ENCODE measurements around the gene MS4A4E.
"Not testable (repeated sequence)": the region's sequence is repeated elsewhere in the genome, so short reads cannot be mapped to it uniquely, and the experiment has no call there.

The MS4A4E gene

DNA sequence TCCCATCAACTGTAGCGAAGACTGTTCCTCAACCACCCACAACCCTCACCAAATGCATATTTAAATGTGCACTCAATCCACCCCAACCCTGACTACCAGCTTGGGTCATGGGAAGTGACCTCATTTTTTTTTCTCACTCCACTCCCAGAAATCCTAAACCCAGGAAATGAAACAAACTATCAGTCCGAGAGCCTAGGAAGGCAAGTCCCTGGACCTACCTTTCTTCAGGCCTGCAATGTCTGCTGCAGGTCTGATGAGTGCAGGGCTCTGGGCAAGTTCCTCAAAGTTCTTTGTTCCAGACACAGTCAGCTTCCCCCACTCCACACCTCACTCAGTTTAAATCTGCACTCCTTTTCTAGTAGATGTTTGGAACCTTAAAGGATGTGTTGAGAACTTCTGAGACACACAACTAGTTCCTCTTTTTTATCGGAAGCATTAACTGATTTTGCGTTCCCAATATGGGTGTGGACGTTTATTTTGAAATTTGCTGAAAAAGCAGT lies at the start of gene MS4A4E:
MS4A4E (minus strand) TSS at position 398 of the 500 bp plus-strand sequence. CDS start 13,082 bp downstream, outside the sequence.
- DNase-seq = no peak

DNA sequence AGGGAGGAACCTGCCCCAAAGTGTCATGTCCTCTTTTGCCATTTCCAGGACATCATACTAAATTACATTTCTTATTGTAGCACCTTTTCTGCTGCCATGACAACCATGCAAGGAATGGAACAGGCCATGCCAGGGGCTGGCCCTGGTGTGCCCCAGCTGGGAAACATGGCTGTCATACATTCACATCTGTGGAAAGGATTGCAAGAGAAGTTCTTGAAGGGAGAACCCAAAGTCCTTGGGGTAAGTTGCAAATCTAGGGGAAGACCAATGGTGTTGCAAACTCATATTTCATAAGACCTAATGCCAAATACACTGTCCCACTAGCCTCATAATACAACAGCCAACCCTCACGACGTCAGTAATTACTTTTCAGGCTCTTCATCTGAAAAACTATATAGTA lies 49.2 kb upstream of the MS4A4E start:
- no peak for DNase-seq

- DNase-seq = no peak
These were observed 45.6 kb upstream of the MS4A4E start for GRCh38 chr11:60288531-60288930.

DNA sequence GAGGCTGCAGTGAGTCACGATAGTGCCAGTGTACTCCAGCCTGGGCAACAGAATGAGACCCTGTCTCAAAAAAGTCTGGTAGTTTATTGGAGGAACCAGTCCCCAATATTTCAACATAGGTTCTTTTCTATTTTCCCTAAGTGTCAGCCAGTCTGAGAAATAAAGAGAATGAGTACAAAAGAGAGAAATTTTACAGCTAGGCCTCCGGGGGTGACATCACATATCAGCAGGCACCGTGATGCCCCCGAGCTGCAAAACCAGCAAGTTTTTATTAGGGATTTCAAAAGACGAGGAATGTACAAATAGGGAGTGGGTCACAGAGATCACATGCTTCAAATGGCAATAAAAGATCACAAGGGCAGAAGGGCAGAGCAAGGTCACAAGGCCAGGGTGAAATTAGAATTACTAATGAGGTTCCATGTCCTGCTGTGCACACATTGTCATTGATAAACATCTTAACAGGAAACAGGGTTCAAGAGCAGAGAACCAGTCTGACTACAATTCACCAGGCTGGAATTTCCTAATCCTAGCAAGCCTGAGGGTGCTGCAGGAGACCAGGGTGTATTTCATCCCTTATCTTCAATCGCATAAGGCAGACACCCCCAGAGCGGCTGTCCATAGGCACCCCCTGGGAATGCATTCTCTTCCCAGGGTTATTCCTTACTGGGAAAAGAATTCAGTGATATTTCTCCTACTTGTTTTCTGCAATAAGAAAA lies 42.6 kb upstream of the MS4A4E start:
- DNase-seq = not testable (repeated sequence)

DNA sequence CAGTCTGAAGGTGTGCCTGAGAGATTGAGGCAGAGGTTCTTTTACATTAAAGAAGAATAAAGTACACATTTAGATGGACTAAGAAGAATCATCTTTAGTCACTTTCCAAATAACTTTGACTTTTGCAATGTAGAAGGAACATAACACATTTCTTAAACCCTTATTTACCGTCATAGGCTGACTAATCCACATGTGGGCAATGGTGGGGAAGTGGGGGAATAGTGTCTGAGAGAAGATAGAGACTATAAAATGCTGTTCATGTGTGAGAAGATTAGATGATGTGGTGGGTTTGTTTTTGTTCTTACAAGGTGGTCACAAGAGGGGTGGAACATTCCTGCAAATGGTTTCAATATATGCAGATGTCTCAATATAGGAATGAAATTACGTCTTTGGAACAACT lies 39.3 kb upstream of the MS4A4E start:
- no peak for DNase-seq

GRCh38 chr11:60281485-60281884 lies 38.5 kb upstream of the MS4A4E start:
- no peak for DNase-seq

- no peak for DNase-seq
These were observed 37.5 kb upstream of the MS4A4E start, which contains the start of gene MS4A4A for GRCh38 chr11:60280412-60280811. Gene MS4A4A (plus strand): TSS chr11:60280666. CDS start chr11:60280676, 10 bp downstream.

- DNase-seq = no peak
These were observed 31.5 kb upstream of the MS4A4E start for GRCh38 chr11:60274416-60274815.

- DNase-seq = no peak
These were observed 22.7 kb upstream of the MS4A4E start for GRCh38 chr11:60265373-60266214.

DNA sequence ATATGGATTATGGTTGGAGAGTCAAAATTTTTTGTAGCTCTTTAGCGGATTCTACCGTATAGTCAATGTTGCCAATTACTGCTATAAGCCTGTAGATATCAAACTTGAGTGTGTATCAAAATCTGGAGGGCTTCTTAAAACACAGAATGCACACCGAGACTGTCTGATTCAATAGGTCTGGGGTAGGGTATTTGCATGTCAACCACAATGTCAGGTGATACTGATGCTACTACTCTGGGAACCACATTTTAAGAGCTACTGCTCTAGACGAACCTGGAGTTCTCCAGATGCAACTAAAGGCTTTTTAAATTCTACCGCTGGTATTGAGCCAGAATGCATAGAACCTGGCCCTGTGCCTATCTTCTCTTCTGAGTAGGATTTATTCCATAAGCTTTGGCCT lies 21.7 kb upstream of the MS4A4E start:
- no peak for DNase-seq

- DNase-seq = no peak
These were observed 20.5 kb upstream of the MS4A4E start for GRCh38 chr11:60263402-60263801.

DNA sequence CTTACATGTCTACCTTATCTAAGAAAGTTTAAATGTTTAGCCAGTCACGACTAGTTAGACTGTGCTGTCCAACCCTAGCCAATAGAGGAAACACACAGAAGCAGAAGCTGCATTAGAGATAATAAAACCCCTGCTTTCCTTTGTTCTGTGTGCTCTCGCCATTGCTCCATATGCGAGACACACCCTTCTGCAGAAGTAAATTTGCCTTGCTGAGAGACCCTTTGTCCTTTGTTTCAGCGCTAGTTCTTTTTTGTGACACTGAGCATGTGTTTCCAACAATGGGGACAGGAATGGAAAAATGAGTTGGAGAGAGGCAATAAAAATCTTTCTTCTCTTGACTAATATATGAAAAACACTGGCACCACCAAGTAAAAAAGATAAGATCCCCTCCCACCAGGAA lies 18.1 kb upstream of the MS4A4E start:
- no peak for DNase-seq

DNA sequence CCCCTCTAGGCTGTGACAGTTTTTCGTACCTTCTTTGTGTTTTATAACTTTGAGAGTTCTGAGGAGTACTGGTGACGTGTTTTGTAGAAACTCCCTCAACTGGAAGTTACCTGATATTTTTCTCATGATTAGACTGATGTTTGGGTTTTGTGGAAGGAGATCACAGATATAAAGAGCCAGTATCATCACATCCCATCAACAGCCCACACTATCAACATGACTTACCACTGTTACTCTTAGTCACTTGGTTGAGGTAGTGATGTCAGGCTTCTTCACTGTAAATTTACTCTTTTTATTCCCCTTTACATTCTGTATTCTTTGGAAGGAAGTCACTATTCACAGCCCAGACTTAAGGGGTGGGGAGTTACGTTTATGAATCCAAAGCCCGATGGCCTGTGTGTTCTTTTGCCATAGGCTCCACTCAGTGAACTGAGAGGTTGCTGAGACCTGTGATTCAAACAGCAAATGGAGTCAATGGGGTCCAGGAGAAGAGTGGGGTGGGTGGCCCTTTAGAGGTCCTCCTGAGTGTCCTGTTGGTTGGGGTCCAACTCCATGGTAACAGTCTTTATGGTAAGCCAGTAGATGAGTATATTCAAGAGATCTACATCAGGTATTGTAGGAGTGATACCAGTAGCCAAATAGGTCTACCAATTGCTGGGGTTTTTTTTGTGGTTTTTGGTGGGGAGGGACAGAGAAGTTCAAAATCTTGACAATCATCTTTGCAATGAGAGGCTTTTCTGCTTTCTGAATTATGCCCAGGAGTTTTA lies 15.2 kb upstream of the MS4A4E start:
- no peak for DNase-seq

- no peak for DNase-seq
These were observed 9.5 kb upstream of the MS4A4E start for GRCh38 chr11:60252213-60253108.

GRCh38 chr11:60251485-60252212 lies 8.7 kb upstream of the MS4A4E start:
- DNase-seq = no peak

- no peak for DNase-seq
These were observed 1.2 kb downstream of the MS4A4E start for GRCh38 chr11:60241786-60242185.

GRCh38 chr11:60240662-60241061 lies 2.3 kb downstream of the MS4A4E start:
- DNase-seq = no peak

- DNase-seq = no peak
These were observed 7.6 kb downstream of the MS4A4E start for GRCh38 chr11:60235321-60235720.

- DNase-seq = no peak
These were observed 12.3 kb downstream of the MS4A4E start for GRCh38 chr11:60230681-60231080.

- DNase-seq = no peak
These were observed 20.8 kb downstream of the MS4A4E start for GRCh38 chr11:60222141-60222540.

GRCh38 chr11:60221692-60222091 lies 21.2 kb downstream of the MS4A4E start:
- DNase-seq = no peak

All from activated naive CD4-positive, alpha-beta T cell treated with anti-CD3 and anti-CD28 coated beads, Interleukin-2, amount 50 U/mL, for 16 hours (primary cell).